ENCODE data around the gene SYCP3. TPM values are rescaled to one million over a fixed set of nuclear protein-coding genes. Genes with fewer than 3 reads are reported as not detected.

The SYCP3 gene
- total and polyA plus RNA-seq, 2 of the 8 experiments (the other 6 are each of a cell fraction or from before 2014, with no cell fraction given) = 0.02 to 0.07 TPM

DNA sequence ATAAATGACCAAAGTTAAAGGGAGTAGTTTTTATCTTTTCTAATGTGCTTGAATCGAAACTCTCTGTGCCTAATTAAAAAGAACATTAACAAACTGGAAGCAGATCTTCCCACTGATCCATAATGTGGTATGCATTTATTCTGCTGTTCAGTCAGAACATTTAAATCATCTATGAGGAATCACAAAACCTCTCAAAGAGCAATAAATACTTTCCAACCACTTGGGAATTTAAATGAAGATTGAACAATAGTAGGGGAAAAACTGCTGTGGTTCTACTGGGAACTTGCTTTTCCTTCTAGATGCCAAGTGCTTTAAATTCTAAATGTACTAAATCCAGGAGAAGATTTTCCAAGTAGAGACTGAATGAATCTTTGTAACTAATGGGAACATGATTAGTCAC is 54.2 kb downstream of the SYCP3 start:
- no peak overlapping the region for H3K23ac ChIP-seq (ENCODE audit: insufficient read length)
- H3K56ac ChIP-seq (replicated peaks; ENCODE audit: insufficient read length, low read depth, low read length) = no peak overlapping the region
- H2BK120ac ChIP-seq (replicated peaks; ENCODE audit: low read depth, low read length) = no peak overlapping the region
- no peak overlapping the region for H3K14ac ChIP-seq (ENCODE audit: insufficient read length)
- H3K27ac ChIP-seq (ENCODE audit: low read depth, low read length) = no peak overlapping the region
- H3K23me2 ChIP-seq (ENCODE audit: low read depth, low read length) = no peaks in the 10 kb centered on the region
- H3K27me3 ChIP-seq (replicated peaks in 1 of 4; ENCODE audit: control insufficient read depth in 3 of 4, extremely low read depth in 1 of 4, insufficient read depth in 3 of 4, low read length in 3 of 4) = no peaks in the 10 kb centered on the region
- H3K9ac ChIP-seq (replicated peaks in 1 of 4; ENCODE audit: extremely low read depth in 1 of 4, low read depth in 3 of 4, low read length in 3 of 4) = no peak overlapping the region
- H3K4me2 ChIP-seq (ENCODE audit: insufficient read depth in 1 of 2, low read depth in 2 of 2, low read length in 2 of 2) = no peak overlapping the region
- no peak overlapping the region for H3K18ac ChIP-seq (ENCODE audit: extremely low read depth, low read length)
- 62% methylated on average over 1 of the region's 1 CpG; no CpG with 5 or more reads in 1 of the 2 experiments for WGBS, 2 experiments (ENCODE audit: extremely low coverage in 1 of 2, insufficient coverage in 1 of 2, insufficient read length in 1 of 2, insufficient replicate concordance in 2 of 2, low coverage in 1 of 2, low lambda C conversion rate in 2 of 2, missing lambda C conversion rate in 1 of 2)
- no peaks in the 10 kb centered on the region for H3K79me1 ChIP-seq (ENCODE audit: low read depth, low read length)
- FAIRE-seq = no peak
- H4K8ac ChIP-seq (ENCODE audit: extremely low read depth, insufficient read depth, low read length) = no peak overlapping the region
- H3K79me2 ChIP-seq (ENCODE audit: control insufficient read depth in 1 of 2, insufficient read depth in 2 of 2, low read length in 2 of 2) = no peaks in the 10 kb centered on the region
- no peak overlapping the region for H3K4me3 ChIP-seq (ENCODE audit: extremely low read depth in 1 of 4, insufficient read depth in 2 of 4, low read depth in 3 of 4, low read length in 4 of 4)
- no peak overlapping the region for H2BK5ac ChIP-seq (ENCODE audit: low read depth, low read length)
- peak overlapping the region; percentile 63; the same call in 1 of the 2 replicates for H2AFZ ChIP-seq (ENCODE audit: low read length)
- no peak overlapping the region for H4K91ac ChIP-seq (replicated peaks; ENCODE audit: insufficient read length, low read length)
- H2BK20ac ChIP-seq (ENCODE audit: low read length) = no peak overlapping the region
- no peaks in the 10 kb centered on the region for H3K9me3 ChIP-seq (ENCODE audit: insufficient read depth in 2 of 2, low read depth in 1 of 2, low read length in 1 of 2)
- no peaks in the 10 kb centered on the region for H4K20me1 ChIP-seq (replicated peaks in 1 of 2; ENCODE audit: control insufficient read depth in 1 of 2, insufficient read depth in 2 of 2, low read length in 2 of 2)
- ChIA-PET CTCF (ENCODE audit: partially characterized antibody) (no interaction called here), POLR2A (ENCODE audit: partially characterized antibody) (no interaction called here)
- no peak overlapping the region for H3K4ac ChIP-seq (replicated peaks; ENCODE audit: insufficient read length, low read depth, low read length)
- H2BK12ac ChIP-seq (ENCODE audit: low read depth, low read length) = no peak overlapping the region
- no peak overlapping the region for H4K5ac ChIP-seq (ENCODE audit: insufficient read length, low read depth, low read length)
- no peaks in the 10 kb centered on the region for H3K36me3 ChIP-seq (ENCODE audit: control insufficient read depth in 2 of 4, insufficient read depth in 4 of 4, low read length in 3 of 4)
- H2BK15ac ChIP-seq (ENCODE audit: low read length) = no peak overlapping the region
- no peak for DNase-seq (ENCODE audit: low read depth in 1 of 2, low spot score in 2 of 2)
- no peak overlapping the region for H2AK5ac ChIP-seq (ENCODE audit: low read depth, low read length)
- H3K4me1 ChIP-seq (replicated peaks in 1 of 4; ENCODE audit: control insufficient read depth in 3 of 4, insufficient read depth in 4 of 4, low read length in 3 of 4) = no peaks in the 10 kb centered on the region
- TF ChIP-seq JUND (IDR thresholded peaks at IDR 0.05; ENCODE audit: low read length) (no peak), GTF2F1 (IDR thresholded peaks at IDR 0.05; ENCODE audit: borderline replicate concordance, low read depth, low read length) (no peak), CBX5 (IDR thresholded peaks at IDR 0.05; ENCODE audit: low read depth, low read length) (no peak), NRF1 (IDR thresholded peaks at IDR 0.05; ENCODE audit: low read depth, low read length) (no peak), TAF7 (optimal IDR thresholded peaks at IDR 0.05; ENCODE audit: borderline replicate concordance, low read depth, low read length) (no peak), BACH1 (IDR thresholded peaks at IDR 0.05; ENCODE audit: low read length) (no peak), BCL11A (IDR thresholded peaks at IDR 0.05; ENCODE audit: low read depth in 2 of 2, low read length in 2 of 2) (no peak), EP300 (IDR thresholded peaks at IDR 0.05; ENCODE audit: borderline replicate concordance in 1 of 2, low read depth in 2 of 2, low read length in 2 of 2) (no peak), YY1 (IDR thresholded peaks at IDR 0.05; ENCODE audit: low read depth, low read length) (no peak), ASH2L (IDR thresholded peaks at IDR 0.05; ENCODE audit: low read length) (no peak), CEBPB (IDR thresholded peaks at IDR 0.05; ENCODE audit: low read depth, low read length) (no peak)
- TF ChIP-seq, protein P1, sequence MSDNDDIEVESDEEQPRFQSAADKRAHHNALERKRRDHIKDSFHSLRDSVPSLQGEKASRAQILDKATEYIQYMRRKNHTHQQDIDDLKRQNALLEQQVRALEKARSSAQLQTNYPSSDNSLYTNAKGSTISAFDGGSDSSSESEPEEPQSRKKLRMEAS (IDR thresholded peaks at IDR 0.05) = no peak
- TF ChIP-seq, protein P2, sequence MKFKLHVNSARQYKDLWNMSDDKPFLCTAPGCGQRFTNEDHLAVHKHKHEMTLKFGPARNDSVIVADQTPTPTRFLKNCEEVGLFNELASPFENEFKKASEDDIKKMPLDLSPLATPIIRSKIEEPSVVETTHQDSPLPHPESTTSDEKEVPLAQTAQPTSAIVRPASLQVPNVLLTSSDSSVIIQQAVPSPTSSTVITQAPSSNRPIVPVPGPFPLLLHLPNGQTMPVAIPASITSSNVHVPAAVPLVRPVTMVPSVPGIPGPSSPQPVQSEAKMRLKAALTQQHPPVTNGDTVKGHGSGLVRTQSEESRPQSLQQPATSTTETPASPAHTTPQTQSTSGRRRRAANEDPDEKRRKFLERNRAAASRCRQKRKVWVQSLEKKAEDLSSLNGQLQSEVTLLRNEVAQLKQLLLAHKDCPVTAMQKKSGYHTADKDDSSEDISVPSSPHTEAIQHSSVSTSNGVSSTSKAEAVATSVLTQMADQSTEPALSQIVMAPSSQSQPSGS (IDR thresholded peaks at IDR 0.05; ENCODE audit: low read length) = no peak

Measured in H1 (cell line).